Hepatocyte (in vitro differentiated cells): ENCODE data around the gene LINC00305. TPM values are rescaled to one million over a fixed set of nuclear protein-coding genes. Genes with fewer than 3 reads are reported as not detected.

Experiments used
- DNase-seq: peaks from one replicate; pipeline ENCODE4 v3.0.0-alpha.2; 2016; ENCODE audit warnings: low spot score
- H2AFZ ChIP-seq: fragments of 200-600 bp; sonication (generic); 2 replicates; pipeline ENCODE4 v1.6.0; 2016; ENCODE audit warnings: antibody characterized with exemption, mild to moderate bottlenecking
- H3K27ac ChIP-seq: fragments of 200-600 bp; sonication (generic); 2 replicates; pipeline ENCODE4 v1.5.1; 2016; ENCODE audit warnings: mild to moderate bottlenecking
- H3K27me3 ChIP-seq: fragments of 200-600 bp; sonication (generic); 2 replicates; pipeline ENCODE4 v1.6.1; 2016
- H3K36me3 ChIP-seq: fragments of 200-600 bp; sonication (generic); replicated peaks from 2 replicates; pipeline ENCODE4 v1.5.1; 2016; ENCODE audit warnings: low read depth; ENCODE audit not compliant: insufficient read depth
- H3K4me1 ChIP-seq: fragments of 200-600 bp; sonication (generic); 2 replicates; pipeline ENCODE4 v1.5.1; 2016; ENCODE audit warnings: mild to moderate bottlenecking, moderate library complexity; ENCODE audit not compliant: insufficient read depth
- H3K4me2 ChIP-seq: fragments of 200-600 bp; sonication (generic); 2 replicates; pipeline ENCODE4 v1.6.0; 2016
- H3K4me3 ChIP-seq: fragments of 200-600 bp; sonication (generic); 2 replicates; pipeline ENCODE4 v1.5.1; 2016; ENCODE audit warnings: mild to moderate bottlenecking
- H3K79me2 ChIP-seq: fragments of 200-600 bp; sonication (generic); 2 replicates; pipeline ENCODE4 v1.6.0; 2017; ENCODE audit warnings: mild to moderate bottlenecking
- H3K9me2 ChIP-seq: fragments of 200-600 bp; sonication (generic); replicated peaks from 2 replicates; pipeline ENCODE4 v1.6.0; 2017; ENCODE audit warnings: mild to moderate bottlenecking; ENCODE audit not compliant: insufficient read depth
- H3K9me3 ChIP-seq: fragments of 200-600 bp; sonication (generic); 2 replicates; pipeline ENCODE4 v1.5.1; 2016; ENCODE audit warnings: low read depth, mild to moderate bottlenecking
- H4K20me1 ChIP-seq: fragments of 200-600 bp; sonication (generic); 2 replicates; pipeline ENCODE4 v1.6.0; 2016; ENCODE audit warnings: mild to moderate bottlenecking; ENCODE audit not compliant: insufficient read depth, poor library complexity, severe bottlenecking
- CTCF ChIP-seq: fragments of 200-600 bp; sonication (generic); IDR thresholded peaks from 2 replicates; pipeline ENCODE4 v1.5.1; 2016; ENCODE audit warnings: antibody characterized with exemption, mild to moderate bottlenecking; ENCODE audit not compliant: poor library complexity
- EZH2 ChIP-seq: fragments of 200-600 bp; sonication (generic); IDR thresholded peaks from 2 replicates; pipeline ENCODE4 v1.6.1; 2016; ENCODE audit warnings: antibody characterized with exemption, mild to moderate bottlenecking, borderline replicate concordance
- EZH2phosphoT487 ChIP-seq: fragments of 200-600 bp; sonication (generic); IDR thresholded peaks from one replicate; pipeline ENCODE4 v1.6.1; 2018; ENCODE audit warnings: antibody characterized with exemption, mild to moderate bottlenecking, low read depth, moderate library complexity; ENCODE audit not compliant: unreplicated experiment, severe bottlenecking
- WGBS: methylation state at CpG from one replicate; pipeline ENCODE4 v1.1.6; 2016; ENCODE audit warnings: low lambda C conversion rate; ENCODE audit errors: missing lambda C conversion rate; 5-methylcytosine and 5-hydroxymethylcytosine counted together
- polyA plus RNA-seq: library from polyadenylated mRNA; unstranded; fragments of >200 nt; fragmentation: Nextera tagmentation; extraction: Ambion mirVana; gene quantifications from 2 replicates; pipeline ENCODE4 v1.2.1, GENCODE V29; 2016
- total RNA-seq: library from RNA; depleted of rRNA; stranded (reverse); fragments of >200 nt; gene quantifications from 2 replicates; pipeline ENCODE4 v1.2.3, GENCODE V29; 2014

Gene LINC00305
- total RNA-seq (0.30 and 0.32 TPM in 2 replicates), polyA plus RNA-seq (1.5 and 1.9 TPM in 2 replicates)

- Histone ChIP-seq H3K4me3 (no peak within 1 kb of the TSS), H3K27me3 (no peaks in the 10 kb centered on the region), H2AFZ (no peak within 1 kb of the TSS), H3K4me2 (no peak within 1 kb of the TSS), H3K27ac (no peak within 1 kb of the TSS), H3K9me3 (no peaks in the 10 kb centered on the region), H4K20me1 (no peaks in the 10 kb centered on the region), H3K79me2 (no peaks in the 10 kb centered on the region), H3K4me1 (no peaks in the 10 kb centered on the region), H3K36me3 (no peaks in the 10 kb centered on the region), H3K9me2 (no peaks in the 10 kb centered on the region)
- 79% methylated on average over 3 of the region's 3 CpGs for WGBS
- TF ChIP-seq EZH2 (no peak), CTCF (no peak), EZH2phosphoT487 (no peak)
- DNase-seq = no peak
Observed at GRCh38 chr18:64148988-64149387, at the start of gene LINC00305. TSS of gene LINC00305 (minus strand) at chr18:64149088.

- no peaks in the 10 kb centered on the region for H3K27me3 ChIP-seq
- no peak overlapping the region for H2AFZ ChIP-seq
- DNase-seq = no peak
- no peaks in the 10 kb centered on the region for H3K9me2 ChIP-seq
- no peaks in the 10 kb centered on the region for H4K20me1 ChIP-seq
- H3K36me3 ChIP-seq = no peaks in the 10 kb centered on the region
- TF ChIP-seq EZH2phosphoT487 = no peak
- TF ChIP-seq EZH2 = no peak
- no peak for TF ChIP-seq CTCF
- no peak overlapping the region for H3K4me2 ChIP-seq
- no peaks in the 10 kb centered on the region for H3K9me3 ChIP-seq
- H3K4me1 ChIP-seq = no peaks in the 10 kb centered on the region
- WGBS = 88% methylated on average over 2 of the region's 2 CpGs
- H3K27ac ChIP-seq = no peak overlapping the region
- no peaks in the 10 kb centered on the region for H3K79me2 ChIP-seq
- no peak overlapping the region for H3K4me3 ChIP-seq
Observed at GRCh38 chr18:64191069-64191468, 42.2 kb upstream of the LINC00305 start.

GRCh38 chr18:64185987-64186386 lies 37.1 kb upstream of the LINC00305 start:
- 65% methylated on average over 3 of the region's 3 CpGs for WGBS
- no peak for TF ChIP-seq CTCF
- no peak for TF ChIP-seq EZH2phosphoT487
- TF ChIP-seq EZH2 = no peak
- Histone ChIP-seq H3K4me2 (no peak overlapping the region), H3K4me3 (no peak overlapping the region), H4K20me1 (no peaks in the 10 kb centered on the region), H3K9me3 (no peaks in the 10 kb centered on the region), H3K4me1 (no peaks in the 10 kb centered on the region), H3K9me2 (no peaks in the 10 kb centered on the region), H3K79me2 (no peaks in the 10 kb centered on the region), H2AFZ (no peak overlapping the region), H3K27ac (no peak overlapping the region), H3K27me3 (no peaks in the 10 kb centered on the region), H3K36me3 (no peaks in the 10 kb centered on the region)
- no peak for DNase-seq

- no peak for TF ChIP-seq CTCF
- TF ChIP-seq EZH2phosphoT487 = no peak
- TF ChIP-seq EZH2 = no peak
- Histone ChIP-seq H3K36me3 (no peaks in the 10 kb centered on the region), H3K9me2 (no peaks in the 10 kb centered on the region), H2AFZ (no peak overlapping the region), H3K4me3 (no peak overlapping the region), H3K4me2 (no peak overlapping the region), H3K79me2 (no peaks in the 10 kb centered on the region), H4K20me1 (no peaks in the 10 kb centered on the region), H3K4me1 (no peaks in the 10 kb centered on the region), H3K27me3 (no peaks in the 10 kb centered on the region), H3K9me3 (no peaks in the 10 kb centered on the region), H3K27ac (no peak overlapping the region)
- 66% methylated on average over 3 of the region's 3 CpGs for WGBS
- DNase-seq = no peak
Observed at GRCh38 chr18:64183665-64184064, 34.8 kb upstream of the LINC00305 start.
